Nephron progenitor cell (in vitro differentiated cells): ENCODE data around the gene MEIS2.

Experiments used
- DNase-seq: peaks from one replicate; pipeline ENCODE4 v3.0.0; 2021
- H3K27ac Mint-ChIP-seq: 2 replicates; pipeline ENCODE4 v1.8.0; 2021; ENCODE audit warnings: mild to moderate bottlenecking, moderate library complexity, mixed read lengths
- H3K27me3 Mint-ChIP-seq: 2 replicates; pipeline ENCODE4 v1.8.0; 2021; ENCODE audit warnings: mild to moderate bottlenecking, low read depth, mixed read lengths; ENCODE audit not compliant: poor library complexity
- H3K36me3 Mint-ChIP-seq: 2 replicates; pipeline ENCODE4 v1.8.0; 2021; ENCODE audit warnings: low read depth, mixed read lengths
- H3K4me1 Mint-ChIP-seq: 2 replicates; pipeline ENCODE4 v1.8.0; 2021; ENCODE audit warnings: mixed read lengths
- H3K4me3 Mint-ChIP-seq: 2 replicates; pipeline ENCODE4 v1.8.0; 2021; ENCODE audit warnings: mild to moderate bottlenecking, moderate library complexity, mixed read lengths
- H3K9me3 Mint-ChIP-seq: 2 replicates; pipeline ENCODE4 v1.8.0; 2021; ENCODE audit warnings: mild to moderate bottlenecking, moderate library complexity, mixed read lengths
- CTCF ChIP-seq: fragments of 200-600 bp; sonication (generic); IDR thresholded peaks from 2 replicates; pipeline ENCODE4 v1.5.0; 2021; ENCODE audit warnings: antibody characterized with exemption

MEIS2 gene

GRCh38 chr15:37125143-37125542 lies 24.8 kb upstream of the MEIS2 start:
- no peak overlapping the region for H3K4me3 Mint-ChIP-seq
- DNase-seq, result no peak
- peaks cover 6% of the 10 kb centered on the region for H3K9me3 Mint-ChIP-seq
- no peak overlapping the region for H3K27ac Mint-ChIP-seq
- TF ChIP-seq CTCF, result no peak
- peaks cover 33% of the 10 kb centered on the region for H3K4me1 Mint-ChIP-seq
- no peaks in the 10 kb centered on the region for H3K27me3 Mint-ChIP-seq
- peaks cover 10% of the 10 kb centered on the region for H3K36me3 Mint-ChIP-seq

GRCh38 chr15:37124331-37124730 lies 24.0 kb upstream of the MEIS2 start:
- peaks cover 6% of the 10 kb centered on the region for H3K9me3 Mint-ChIP-seq
- no peak for TF ChIP-seq CTCF
- peaks cover 32% of the 10 kb centered on the region for H3K4me1 Mint-ChIP-seq
- no peaks in the 10 kb centered on the region for H3K27me3 Mint-ChIP-seq
- no peak overlapping the region for H3K27ac Mint-ChIP-seq
- DNase-seq, result no peak
- H3K36me3 Mint-ChIP-seq, result peaks cover 15% of the 10 kb centered on the region
- no peak overlapping the region for H3K4me3 Mint-ChIP-seq

- no peak for TF ChIP-seq CTCF
- Mint-ChIP-seq H3K4me1 (peaks cover 26% of the 10 kb centered on the region), H3K4me3 (no peak overlapping the region), H3K9me3 (peaks cover 6% of the 10 kb centered on the region), H3K27me3 (no peaks in the 10 kb centered on the region), H3K27ac (no peak overlapping the region), H3K36me3 (peaks cover 20% of the 10 kb centered on the region)
- no peak for DNase-seq
Observed at GRCh38 chr15:37122703-37123102, 22.4 kb upstream of the MEIS2 start.

GRCh38 chr15:37121492-37121891 lies 21.1 kb upstream of the MEIS2 start:
- peaks cover 20% of the 10 kb centered on the region for H3K36me3 Mint-ChIP-seq
- no peak for DNase-seq
- peaks cover 22% of the 10 kb centered on the region for H3K4me1 Mint-ChIP-seq
- no peak overlapping the region for H3K27ac Mint-ChIP-seq
- peaks cover 6% of the 10 kb centered on the region for H3K9me3 Mint-ChIP-seq
- no peak overlapping the region for H3K4me3 Mint-ChIP-seq
- TF ChIP-seq CTCF, result no peak
- no peaks in the 10 kb centered on the region for H3K27me3 Mint-ChIP-seq

GRCh38 chr15:37117030-37117429 lies 16.7 kb upstream of the MEIS2 start:
- no peak for TF ChIP-seq CTCF
- peaks cover 17% of the 10 kb centered on the region for H3K4me1 Mint-ChIP-seq
- no peak overlapping the region for H3K27ac Mint-ChIP-seq
- no peak for DNase-seq
- no peak overlapping the region for H3K4me3 Mint-ChIP-seq
- H3K36me3 Mint-ChIP-seq, result peaks cover 27% of the 10 kb centered on the region
- peaks cover 8% of the 10 kb centered on the region for H3K27me3 Mint-ChIP-seq
- peaks cover 6% of the 10 kb centered on the region for H3K9me3 Mint-ChIP-seq

- Mint-ChIP-seq H3K4me3 (no peak overlapping the region), H3K27ac (no peak overlapping the region), H3K27me3 (peaks cover 13% of the 10 kb centered on the region), H3K36me3 (peaks cover 21% of the 10 kb centered on the region), H3K4me1 (peaks cover 32% of the 10 kb centered on the region), H3K9me3 (peaks cover 3% of the 10 kb centered on the region)
- DNase-seq, result no peak
- TF ChIP-seq CTCF, result no peak
Observed at GRCh38 chr15:37115538-37115937, 15.2 kb upstream of the MEIS2 start.
